IMR-90 (cell line): ENCODE results near the gene NFRKB. TPM values are rescaled to one million over a fixed set of nuclear protein-coding genes. Genes with fewer than 3 reads are reported as not detected.
A peak's percentile ranks its signal among the peaks of the same experiment; 100 is the strongest.

Experiments
- ATAC-seq: fragments of 200-7000 bp; cut with Tn5 transposase; 2 replicates; pipeline ENCODE4 v1.9.1; 2020; ENCODE audit warnings: low read depth, mild to moderate bottlenecking, moderate library complexity
- BruUV-seq: library from RNA; stranded (reverse); fragments of 400-500 nt; replicated peaks from 2 replicates; lab custom pipeline; 2021; lab: Mats Ljungman, UMichigan
- CTCF ChIA-PET: fragments of 300-600 bp; formaldehyde crosslinking; extraction: SDS; loops from one replicate; lab custom pipeline; 2021; ENCODE audit warnings: antibody characterized with exemption; lab: Yijun Ruan, JAX
- POLR2A ChIA-PET: fragments of 300-600 bp; sonication (Branson Sonifier 250); formaldehyde crosslinking; loops from one replicate; lab custom pipeline; 2022; ENCODE audit warnings: antibody characterized with exemption; ENCODE audit not compliant: unreplicated experiment; lab: Charles Lee
- DNase-seq: peaks from one replicate; pipeline ENCODE4 v3.0.0; 2013
- H2AFZ ChIP-seq: replicated peaks from 2 replicates; pipeline ENCODE3; 2013; ENCODE audit warnings: low read length, mild to moderate bottlenecking; ENCODE audit not compliant: poor library complexity
- H2AK5ac ChIP-seq: 2 replicates; pipeline ENCODE4 v1.6.1; 2013; ENCODE audit warnings: low read depth, low read length, inconsistent platforms
- H2AK9ac ChIP-seq: replicated peaks from 2 replicates; pipeline ENCODE3; 2013; ENCODE audit warnings: mild to moderate bottlenecking, low read depth, low read length, moderate library complexity; ENCODE audit not compliant: poor library complexity
- H2BK120ac ChIP-seq: 2 replicates; pipeline ENCODE4 v1.6.1; 2013; ENCODE audit warnings: low read depth, low read length, inconsistent platforms
- H2BK15ac ChIP-seq: 3 replicates; pipeline ENCODE4 v1.6.1; 2013; ENCODE audit warnings: low read depth, low read length, inconsistent platforms
- H2BK20ac ChIP-seq: 2 replicates; pipeline ENCODE4 v1.6.1; 2013; ENCODE audit warnings: low read depth, mild to moderate bottlenecking, inconsistent platforms, low read length, moderate library complexity
- H2BK5ac ChIP-seq: 2 replicates; pipeline ENCODE4 v1.6.1; 2013; ENCODE audit warnings: mild to moderate bottlenecking, low read depth, low read length, inconsistent platforms; ENCODE audit not compliant: poor library complexity, severe bottlenecking
- H3K14ac ChIP-seq: replicated peaks from 2 replicates; pipeline ENCODE4 v1.6.1; 2013; ENCODE audit warnings: low read depth, low read length, inconsistent platforms
- H3K18ac ChIP-seq: 2 replicates; pipeline ENCODE4 v1.6.1; 2013; ENCODE audit warnings: low read depth, low read length, control low read depth
- H3K23ac ChIP-seq: 2 replicates; pipeline ENCODE4 v1.6.1; 2013; ENCODE audit warnings: low read depth, low read length, inconsistent platforms
- H3K27ac ChIP-seq: 2 replicates; pipeline ENCODE4 v1.5.1; 2013; ENCODE audit warnings: mild to moderate bottlenecking, control low read depth, low read length; ENCODE audit not compliant: insufficient read depth
- H3K27me3 ChIP-seq: 2 replicates; pipeline ENCODE4 v1.6.1; 2013; ENCODE audit warnings: low read length; ENCODE audit not compliant: control insufficient read depth, insufficient read depth
- H3K36me3 ChIP-seq: 2 replicates; pipeline ENCODE4 v1.6.1; 2013; ENCODE audit warnings: low read length, mixed read lengths; ENCODE audit not compliant: control insufficient read depth, insufficient read depth
- H3K4ac ChIP-seq: 2 replicates; pipeline ENCODE4 v1.6.1; 2013; ENCODE audit warnings: low read depth, low read length, inconsistent platforms
- H3K4me1 ChIP-seq: 2 replicates; pipeline ENCODE4 v1.6.1; 2013; ENCODE audit warnings: low read length, mixed read lengths; ENCODE audit not compliant: control insufficient read depth, insufficient read depth
- H3K4me2 ChIP-seq: 2 replicates; pipeline ENCODE4 v1.6.1; 2013; ENCODE audit warnings: low read depth, mild to moderate bottlenecking, control low read depth, low read length, moderate library complexity
- H3K4me3 ChIP-seq: 2 replicates; pipeline ENCODE4 v1.5.1; 2013; ENCODE audit warnings: low read depth, mild to moderate bottlenecking, control low read depth, low read length, moderate library complexity; ENCODE audit not compliant: insufficient read depth
- H3K56ac ChIP-seq: 2 replicates; pipeline ENCODE4 v1.6.1; 2013; ENCODE audit warnings: low read length, inconsistent platforms; ENCODE audit not compliant: insufficient read depth; ENCODE audit errors: extremely low read depth
- H3K79me1 ChIP-seq, 2 experiments: 2 replicates each; pipeline ENCODE4 v1.6.1; 2013; ENCODE audit warnings: low read length in 2 of 2, inconsistent platforms in 1 of 2, low read depth in 1 of 2
- H3K9ac ChIP-seq: 2 replicates; pipeline ENCODE4 v1.6.1; 2013; ENCODE audit warnings: low read depth, low read length, control low read depth
- H3K9me1 ChIP-seq: 2 replicates; pipeline ENCODE4 v1.6.1; 2013; ENCODE audit warnings: low read length, inconsistent platforms; ENCODE audit not compliant: insufficient read depth
- H3K9me3 ChIP-seq: 2 replicates; pipeline ENCODE4 v1.6.1; 2013; ENCODE audit warnings: low read length; ENCODE audit not compliant: control insufficient read depth, insufficient read depth
- H4K20me1 ChIP-seq: 2 replicates; pipeline ENCODE4 v1.6.1; 2013; ENCODE audit warnings: low read length, inconsistent platforms; ENCODE audit not compliant: insufficient read depth
- H4K5ac ChIP-seq: 2 replicates; pipeline ENCODE4 v1.6.1; 2013; ENCODE audit warnings: mild to moderate bottlenecking, low read depth, low read length, control low read depth
- H4K8ac ChIP-seq, 2 experiments: 2 replicates each; pipeline ENCODE4 v1.6.1; 2013; ENCODE audit warnings: low read depth in 2 of 2, low read length in 2 of 2, control low read depth in 1 of 2, inconsistent platforms in 1 of 2
- H4K91ac ChIP-seq: 2 replicates; pipeline ENCODE4 v1.6.1; 2013; ENCODE audit warnings: low read depth, low read length, inconsistent platforms; ENCODE audit not compliant: insufficient read depth
- CHD1 ChIP-seq: IDR thresholded peaks from 2 replicates; pipeline ENCODE4 v1.6.1; 2012; ENCODE audit warnings: low read depth, low read length, improper control_type of control experiment
- MXI1 ChIP-seq: IDR thresholded peaks from 2 replicates; pipeline ENCODE4 v1.6.1; 2012; ENCODE audit warnings: low read depth, mild to moderate bottlenecking, low read length, moderate library complexity, borderline replicate concordance
- RAD21 ChIP-seq: IDR thresholded peaks from 2 replicates; pipeline ENCODE4 v1.6.1; 2012; ENCODE audit warnings: low read length, improper control_type of control experiment
- RCOR1 ChIP-seq: IDR thresholded peaks from 2 replicates; pipeline ENCODE4 v1.6.1; 2012; ENCODE audit warnings: mild to moderate bottlenecking, low read length, improper control_type of control experiment; ENCODE audit not compliant: insufficient replicate concordance
- SMC3 ChIP-seq: fragments of 150-350 bp; IDR thresholded peaks from 2 replicates; pipeline ENCODE4 v1.6.1; 2016; ENCODE audit warnings: low read depth, mild to moderate bottlenecking, antibody characterized with exemption, low read length, moderate library complexity
- WGBS, 2 experiments: methylation state at CpG; one replicate each; pipeline versions ENCODE4 v1.1.5 to v1.1.7; 2013; ENCODE audit warnings: missing lambda C conversion rate in 2 of 2; ENCODE audit not compliant: insufficient read length in 1 of 2; ENCODE audit errors: extremely low coverage in 2 of 2; 5-methylcytosine and 5-hydroxymethylcytosine counted together
- dilution Hi-C: fragments of 300-500 bp; cut with HindIII; formaldehyde crosslinking; loops from one replicate; pipeline ENCODE4 v1.14.3; 2018; ENCODE audit warnings: low sequenced_read_pairs; ENCODE audit not compliant: unreplicated experiment
- in situ Hi-C: fragments of 300-500 bp; cut with MboI; formaldehyde crosslinking; loops from 3 replicates; pipeline ENCODE4 v1.14.3; 2019; ENCODE audit warnings: low sequenced_read_pairs, inconsistent platforms, mixed read lengths
- intact Hi-C: fragments of 100-400 bp; cut with micrococcal nuclease; formaldehyde crosslinking; loops from 2 replicates; pipeline ENCODE4 v1.10.0; 2022
- polyA plus RNA-seq, 3 experiments: library from polyadenylated mRNA; depleted of rRNA; stranded (reverse); fragments of >200 nt; gene quantifications; 2 replicates each; pipeline ENCODE4 v1.2.3, GENCODE V29; 2012; ENCODE audit warnings: low replicate concordance in 1 of 3
- total RNA-seq: library from RNA; depleted of rRNA; stranded (reverse); fragments of >200 nt; gene quantifications from 2 replicates; pipeline ENCODE4 v1.2.3, GENCODE V29; 2012
- TF ChIP-seq, protein P1 (sequence below): fragments of 150-350 bp; IDR thresholded peaks from 2 replicates; pipeline ENCODE4 v1.6.1; 2016; ENCODE audit warnings: low read depth, mild to moderate bottlenecking, low read length, moderate library complexity, borderline replicate concordance

The NFRKB gene
- total and polyA plus RNA-seq, 2 of the 4 experiments (the other 2 are of a cell fraction), result 15.2 to 28.9 TPM

DNA sequence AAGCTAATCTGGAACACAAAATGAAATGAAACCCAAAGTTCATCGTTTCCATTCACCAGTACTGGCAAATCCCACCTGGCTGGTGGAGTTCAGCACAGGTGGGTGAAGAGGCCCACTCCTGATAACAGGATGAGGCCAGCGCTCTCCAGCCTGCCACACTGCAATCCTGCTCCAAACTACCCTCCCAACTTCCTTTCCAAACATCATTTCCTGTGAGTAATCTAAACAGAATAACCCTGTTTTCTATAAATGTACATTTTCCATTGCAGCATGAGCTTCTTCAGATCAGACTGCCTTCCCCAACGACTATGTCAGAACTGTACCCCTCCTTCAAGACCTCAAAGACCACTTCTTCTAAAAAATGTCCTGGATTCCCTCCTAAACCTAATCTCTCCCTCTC is 15.9 kb upstream of the NFRKB start:
- Histone ChIP-seq H2BK20ac (peak overlapping the region; percentile 76), H2AFZ (peak overlapping the region; percentile 72), H4K5ac (peak overlapping the region; percentile 86), H3K27me3 (no peaks in the 10 kb centered on the region), H3K36me3 (peaks cover 19% of the 10 kb centered on the region), H3K56ac (0 out of 2 replicates have a peak overlapping the region, but pooled peaks have one; percentile 35), H3K18ac (peak overlapping the region; percentile 37; the same call in 1 of the 2 replicates), H3K9me1 (peaks cover 3% of the 10 kb centered on the region), H4K91ac (peak overlapping the region; percentile 29), H3K4me2 (peak overlapping the region; percentile 33; the same call in 1 of the 2 replicates), H3K4me3 (no peak overlapping the region), H3K4me1 (peaks cover 8% of the 10 kb centered on the region), H2BK120ac (peak overlapping the region; percentile 86), H2BK5ac (peak overlapping the region; percentile 87), H3K9ac (no peak overlapping the region; the same call in 1 of the 2 replicates), H4K8ac (peak overlapping the region; percentile 55 to 93), H2AK9ac (no peak overlapping the region), H3K23ac (peak overlapping the region; percentile 79), H2AK5ac (no peak overlapping the region), H2BK15ac (peak overlapping the region; percentile 73; the same call in 1 of the 3 replicates), H3K27ac (peak overlapping the region; percentile 2; the same call in 1 of the 2 replicates), H3K79me1 (no peaks in the 10 kb centered on the region), H3K9me3 (no peaks in the 10 kb centered on the region), H3K14ac (peak overlapping the region; percentile 93), H4K20me1 (no peaks in the 10 kb centered on the region), H3K4ac (peak overlapping the region; percentile 80; the same call in 1 of the 2 replicates)
- WGBS, 2 experiments, result 50% methylated on average over 1 of the region's 3 CpGs; no CpG with 5 or more reads in 1 of the 2 experiments
- BruUV-seq, result no TSS peak
- CTCF ChIA-PET, result interaction anchor here (0.6 to 0.9 kb wide), 2 partner anchors 12 to 221 kb away, joined by 3 read pairs; no protein-coding TSS in a partner anchor
- ATAC-seq (peak; percentile 89), DNase-seq (peak; percentile 63)
- POLR2A ChIA-PET, result interaction anchor here (0.5 to 0.6 kb wide), 3 partner anchors 12 to 52 kb away, joined by 3 read pairs; no protein-coding TSS in a partner anchor
- in situ Hi-C loops, result no loop called here
- dilution Hi-C loops, result no loop called here
- TF ChIP-seq SMC3 (no peak), CHD1 (no peak), RCOR1 (no peak), RAD21 (no peak), MXI1 (no peak)
- TF ChIP-seq, protein P1, sequence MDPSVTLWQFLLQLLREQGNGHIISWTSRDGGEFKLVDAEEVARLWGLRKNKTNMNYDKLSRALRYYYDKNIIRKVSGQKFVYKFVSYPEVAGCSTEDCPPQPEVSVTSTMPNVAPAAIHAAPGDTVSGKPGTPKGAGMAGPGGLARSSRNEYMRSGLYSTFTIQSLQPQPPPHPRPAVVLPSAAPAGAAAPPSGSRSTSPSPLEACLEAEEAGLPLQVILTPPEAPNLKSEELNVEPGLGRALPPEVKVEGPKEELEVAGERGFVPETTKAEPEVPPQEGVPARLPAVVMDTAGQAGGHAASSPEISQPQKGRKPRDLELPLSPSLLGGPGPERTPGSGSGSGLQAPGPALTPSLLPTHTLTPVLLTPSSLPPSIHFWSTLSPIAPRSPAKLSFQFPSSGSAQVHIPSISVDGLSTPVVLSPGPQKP, result no peak
- intact Hi-C loops, result no loop called here
